ENCODE data around the gene PLOD3. TPM values are rescaled to one million over a fixed set of nuclear protein-coding genes. Genes with fewer than 3 reads are reported as not detected.
A peak's percentile ranks its signal among the peaks of the same experiment; 100 is the strongest.

The PLOD3 gene
- total and polyA plus RNA-seq, 2 of the 8 experiments (the other 6 are each of a cell fraction or from before 2014, with no cell fraction given) = 28.4 to 47.2 TPM

DNA sequence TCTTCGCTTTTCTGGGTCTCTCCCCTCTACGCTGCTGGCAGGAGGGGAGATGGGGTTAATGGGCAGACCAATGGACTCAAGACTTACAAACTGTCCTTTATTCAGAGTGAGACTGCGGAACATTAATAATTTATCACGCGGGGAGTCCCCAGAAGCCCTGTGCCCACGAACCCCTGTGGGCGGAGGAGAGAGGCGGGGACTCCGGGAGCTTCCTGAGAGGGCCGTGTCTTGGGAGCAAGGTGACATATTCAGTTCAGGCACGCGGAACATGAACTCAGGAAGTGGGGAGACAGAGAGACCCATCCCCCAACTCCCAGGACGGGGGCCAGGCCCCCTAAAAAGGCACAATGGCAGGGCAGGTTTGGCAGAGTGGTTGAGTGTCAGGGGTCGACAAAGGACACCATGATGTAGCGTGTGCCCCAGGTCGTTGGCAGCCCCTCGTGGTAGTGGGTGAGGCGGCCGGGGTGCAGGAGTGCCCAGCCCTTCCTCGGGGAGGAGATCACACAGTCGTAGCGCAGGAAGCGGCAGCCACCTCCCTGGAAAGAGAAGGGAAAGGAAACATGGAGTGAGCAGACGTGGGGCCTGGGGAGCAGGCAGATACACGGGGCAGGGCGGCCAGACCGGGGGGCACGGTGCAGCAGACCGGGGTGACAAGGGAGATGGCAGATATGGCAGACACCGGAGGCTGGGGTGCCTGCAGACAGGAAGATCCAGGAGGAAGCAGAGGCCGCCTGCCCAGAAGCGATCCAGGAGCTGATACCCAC, 11.3 kb downstream of the PLOD3 start:
- Histone ChIP-seq H2AFZ (ENCODE audit: low read length) (no peak overlapping the region), H3K9ac (replicated peaks in 1 of 4; ENCODE audit: extremely low read depth in 1 of 4, low read depth in 3 of 4, low read length in 3 of 4) (no peak overlapping the region), H4K8ac (ENCODE audit: extremely low read depth, insufficient read depth, low read length) (no peak overlapping the region), H3K79me2 (ENCODE audit: control insufficient read depth in 1 of 2, insufficient read depth in 2 of 2, low read length in 2 of 2) (no peaks in the 10 kb centered on the region), H3K27me3 (replicated peaks in 1 of 4; ENCODE audit: control insufficient read depth in 3 of 4, extremely low read depth in 1 of 4, insufficient read depth in 3 of 4, low read length in 3 of 4) (peaks cover 0 to 16% (median 7%) of the 10 kb centered on the region in 4 experiments; a peak in 5 of 7 replicates), H3K4me2 (ENCODE audit: insufficient read depth in 1 of 2, low read depth in 2 of 2, low read length in 2 of 2) (no peak overlapping the region), H3K14ac (ENCODE audit: insufficient read length) (no peak overlapping the region), H2BK5ac (ENCODE audit: low read depth, low read length) (no peak overlapping the region; the same call in 1 of the 2 replicates), H4K5ac (ENCODE audit: insufficient read length, low read depth, low read length) (no peak overlapping the region), H2BK120ac (replicated peaks; ENCODE audit: low read depth, low read length) (no peak overlapping the region), H2AK5ac (ENCODE audit: low read depth, low read length) (no peak overlapping the region), H2BK20ac (ENCODE audit: low read length) (no peak overlapping the region), H3K9me3 (ENCODE audit: insufficient read depth in 2 of 2, low read depth in 1 of 2, low read length in 1 of 2) (no peaks in the 10 kb centered on the region), H3K23me2 (ENCODE audit: low read depth, low read length) (peaks cover 8% of the 10 kb centered on the region; the same call in 1 of the 2 replicates), H4K91ac (replicated peaks; ENCODE audit: insufficient read length, low read length) (peak overlapping the region; percentile 27), H4K20me1 (replicated peaks in 1 of 2; ENCODE audit: control insufficient read depth in 1 of 2, insufficient read depth in 2 of 2, low read length in 2 of 2) (peaks cover 0 to 2% of the 10 kb centered on the region in 2 experiments), H3K79me1 (ENCODE audit: low read depth, low read length) (no peaks in the 10 kb centered on the region), H3K4me1 (replicated peaks in 1 of 4; ENCODE audit: control insufficient read depth in 3 of 4, insufficient read depth in 4 of 4, low read length in 3 of 4) (peaks cover under 1 to 8% (median 5%) of the 10 kb centered on the region in 4 experiments; a peak in 6 of 7 replicates), H3K18ac (ENCODE audit: extremely low read depth, low read length) (no peak overlapping the region), H3K56ac (replicated peaks; ENCODE audit: insufficient read length, low read depth, low read length) (no peak overlapping the region), H2BK12ac (ENCODE audit: low read depth, low read length) (no peak overlapping the region), H3K36me3 (ENCODE audit: control insufficient read depth in 2 of 4, insufficient read depth in 4 of 4, low read length in 3 of 4) (no peaks in the 10 kb centered on the region; a peak in 1 of 8 replicates), H3K23ac (ENCODE audit: insufficient read length) (no peak overlapping the region), H3K4ac (replicated peaks; ENCODE audit: insufficient read length, low read depth, low read length) (no peak overlapping the region), H2BK15ac (ENCODE audit: low read length) (no peak overlapping the region), H3K4me3 (ENCODE audit: extremely low read depth in 1 of 4, insufficient read depth in 2 of 4, low read depth in 3 of 4, low read length in 4 of 4) (no peak overlapping the region), H3K27ac (ENCODE audit: low read depth, low read length) (no peak overlapping the region)
- CTCF ChIA-PET (ENCODE audit: partially characterized antibody) = interaction anchor here (0.6 to 1.8 kb wide), 5 partner anchors 14 to 231 kb away, joined by 3 to 6 read pairs (median 4); no protein-coding TSS in a partner anchor
- POLR2A ChIA-PET (ENCODE audit: partially characterized antibody) = interaction anchor here (0.6 to 2.4 kb wide), 6 partner anchors 9 to 225 kb away, joined by 3 to 8 read pairs (median 6); partner anchors contain the start of genes CLDN15 and PLOD3
- 90% methylated on average over 30 of the region's 32 CpGs; no CpG with 5 or more reads in 1 of the 2 experiments for WGBS, 2 experiments (ENCODE audit: extremely low coverage in 1 of 2, insufficient coverage in 1 of 2, insufficient read length in 1 of 2, insufficient replicate concordance in 2 of 2, low coverage in 1 of 2, low lambda C conversion rate in 2 of 2, missing lambda C conversion rate in 1 of 2)
- FAIRE-seq (no peak), DNase-seq (ENCODE audit: low read depth in 1 of 2, low spot score in 2 of 2) (no peak)
- TF ChIP-seq JUND (IDR thresholded peaks at IDR 0.05; ENCODE audit: low read length) = no peak
- no peak for TF ChIP-seq RFX5 (IDR thresholded peaks at IDR 0.05; ENCODE audit: borderline replicate concordance, low read depth, low read length)
- no peak for TF ChIP-seq POU5F1 (IDR thresholded peaks at IDR 0.05; ENCODE audit: low read depth, low read length)
- no peak for TF ChIP-seq EZH2 (IDR thresholded peaks at IDR 0.05; ENCODE audit: low read depth, low read length, severe bottlenecking)
- no peak for TF ChIP-seq RBBP5 (IDR thresholded peaks at IDR 0.05; ENCODE audit: borderline replicate concordance, low read depth, low read length)
- TF ChIP-seq CREB1 (IDR thresholded peaks at IDR 0.05) = no peak
- TF ChIP-seq ZNF274 (IDR thresholded peaks at IDR 0.05; ENCODE audit: borderline replicate concordance, extremely low read depth, low read length) = no peak
- no peak for TF ChIP-seq ASH2L (IDR thresholded peaks at IDR 0.05; ENCODE audit: low read length)
- no peak for TF ChIP-seq BACH1 (IDR thresholded peaks at IDR 0.05; ENCODE audit: low read length)
- TF ChIP-seq HDAC6 (IDR thresholded peaks at IDR 0.05; ENCODE audit: low read depth, low read length) = no peak
- TF ChIP-seq YY1 (IDR thresholded peaks at IDR 0.05; ENCODE audit: low read depth, low read length) = no peak
- no peak for TF ChIP-seq SUZ12 (IDR thresholded peaks at IDR 0.05; ENCODE audit: low read length)
- no peak for TF ChIP-seq JUN (IDR thresholded peaks at IDR 0.05; ENCODE audit: low read depth, low read length)
- no peak for TF ChIP-seq SIX5 (IDR thresholded peaks at IDR 0.05; ENCODE audit: low read depth, low read length)
